Nephron (organoid): ENCODE measurements around the gene BATF3.

Experiments
- H3K27ac Mint-ChIP-seq, 3 experiments: 2 replicates each; pipeline ENCODE4 v1.8.0; 2020; ENCODE audit warnings: mixed read lengths in 3 of 3, mild to moderate bottlenecking in 2 of 3, moderate library complexity in 1 of 3
- H3K27me3 Mint-ChIP-seq: 2 replicates; pipeline ENCODE4 v1.8.0; 2021; ENCODE audit warnings: low read depth, mild to moderate bottlenecking, moderate library complexity, mixed read lengths
- H3K36me3 Mint-ChIP-seq: 2 replicates; pipeline ENCODE4 v1.8.0; 2020; ENCODE audit warnings: low read depth, mixed read lengths
- H3K4me1 Mint-ChIP-seq: 2 replicates; pipeline ENCODE4 v1.8.0; 2020; ENCODE audit warnings: mixed read lengths
- H3K4me3 Mint-ChIP-seq, 3 experiments: 2 replicates each; pipeline ENCODE4 v1.8.0; 2020; ENCODE audit warnings: mild to moderate bottlenecking in 3 of 3, mixed read lengths in 3 of 3, moderate library complexity in 2 of 3
- H3K9me3 Mint-ChIP-seq: 2 replicates; pipeline ENCODE4 v1.8.0; 2020; ENCODE audit warnings: mixed read lengths
- TF ChIP-seq, protein P1 (sequence below), 3 experiments: fragments of 200-600 bp; sonication (generic); IDR thresholded peaks; one replicate each; pipeline ENCODE4 v1.5.0; 2021; ENCODE audit warnings: antibody characterized with exemption in 3 of 3; ENCODE audit not compliant: unreplicated experiment in 3 of 3

BATF3 gene

DNA sequence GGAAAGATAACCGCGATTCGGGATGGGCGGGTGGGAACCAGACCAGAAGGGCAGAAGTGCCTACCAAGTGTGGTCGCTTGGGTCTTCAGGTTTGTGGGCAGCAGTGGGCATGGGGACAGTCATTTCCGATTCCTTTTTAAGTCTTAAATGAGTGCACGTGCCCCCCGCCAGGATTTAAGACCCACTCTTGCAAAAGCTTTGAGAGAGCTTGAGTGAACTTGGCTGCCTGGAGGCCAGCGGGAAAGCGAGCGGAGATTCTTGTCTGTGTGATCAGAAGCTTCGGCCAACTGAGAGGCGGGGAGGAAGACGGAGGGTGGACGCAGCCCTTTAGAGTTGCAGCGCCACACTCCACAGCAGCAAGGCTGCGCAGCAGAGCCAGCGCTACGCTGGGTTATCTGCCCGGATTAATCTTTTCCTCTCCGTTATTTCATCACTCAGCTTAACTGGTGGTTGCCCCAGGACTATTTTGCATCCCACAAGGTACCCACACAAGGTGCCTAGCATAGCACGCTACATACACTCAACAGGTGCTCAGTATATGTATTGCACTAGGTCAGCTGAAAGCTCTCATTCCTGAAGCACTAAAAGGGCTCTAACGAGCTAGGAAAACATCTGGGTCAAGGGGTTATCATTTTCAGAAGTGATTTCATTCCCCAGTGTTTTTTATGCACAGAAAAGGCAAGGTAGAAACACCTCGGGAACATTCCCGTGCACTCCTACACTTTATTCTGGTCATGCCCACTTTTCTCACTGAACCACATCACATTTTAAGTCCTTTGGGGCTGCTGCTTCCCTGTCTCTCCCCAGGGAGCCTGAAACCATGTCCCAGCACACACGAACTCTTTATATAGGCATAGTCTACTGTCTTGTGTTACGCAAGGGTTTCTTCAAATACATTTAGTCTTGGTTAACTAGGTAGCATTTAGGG is 1.5 kb upstream of the BATF3 start:
- Mint-ChIP-seq H3K4me1 (peaks cover 14% of the 10 kb centered on the region), H3K9me3 (no peaks in the 10 kb centered on the region), H3K27ac (no peak overlapping the region), H3K36me3 (no peaks in the 10 kb centered on the region), H3K4me3 (peak overlapping the region; percentile 76 to 83 (median 78)), H3K27me3 (peaks cover 71% of the 10 kb centered on the region)
- TF ChIP-seq, protein P1, sequence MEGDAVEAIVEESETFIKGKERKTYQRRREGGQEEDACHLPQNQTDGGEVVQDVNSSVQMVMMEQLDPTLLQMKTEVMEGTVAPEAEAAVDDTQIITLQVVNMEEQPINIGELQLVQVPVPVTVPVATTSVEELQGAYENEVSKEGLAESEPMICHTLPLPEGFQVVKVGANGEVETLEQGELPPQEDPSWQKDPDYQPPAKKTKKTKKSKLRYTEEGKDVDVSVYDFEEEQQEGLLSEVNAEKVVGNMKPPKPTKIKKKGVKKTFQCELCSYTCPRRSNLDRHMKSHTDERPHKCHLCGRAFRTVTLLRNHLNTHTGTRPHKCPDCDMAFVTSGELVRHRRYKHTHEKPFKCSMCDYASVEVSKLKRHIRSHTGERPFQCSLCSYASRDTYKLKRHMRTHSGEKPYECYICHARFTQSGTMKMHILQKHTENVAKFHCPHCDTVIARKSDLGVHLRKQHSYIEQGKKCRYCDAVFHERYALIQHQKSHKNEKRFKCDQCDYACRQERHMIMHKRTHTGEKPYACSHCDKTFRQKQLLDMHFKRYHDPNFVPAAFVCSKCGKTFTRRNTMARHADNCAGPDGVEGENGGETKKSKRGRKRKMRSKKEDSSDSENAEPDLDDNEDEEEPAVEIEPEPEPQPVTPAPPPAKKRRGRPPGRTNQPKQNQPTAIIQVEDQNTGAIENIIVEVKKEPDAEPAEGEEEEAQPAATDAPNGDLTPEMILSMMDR (IDR thresholded peaks at IDR 0.05; ENCODE audit: unreplicated experiment in 3 of 3), result no peak

DNA sequence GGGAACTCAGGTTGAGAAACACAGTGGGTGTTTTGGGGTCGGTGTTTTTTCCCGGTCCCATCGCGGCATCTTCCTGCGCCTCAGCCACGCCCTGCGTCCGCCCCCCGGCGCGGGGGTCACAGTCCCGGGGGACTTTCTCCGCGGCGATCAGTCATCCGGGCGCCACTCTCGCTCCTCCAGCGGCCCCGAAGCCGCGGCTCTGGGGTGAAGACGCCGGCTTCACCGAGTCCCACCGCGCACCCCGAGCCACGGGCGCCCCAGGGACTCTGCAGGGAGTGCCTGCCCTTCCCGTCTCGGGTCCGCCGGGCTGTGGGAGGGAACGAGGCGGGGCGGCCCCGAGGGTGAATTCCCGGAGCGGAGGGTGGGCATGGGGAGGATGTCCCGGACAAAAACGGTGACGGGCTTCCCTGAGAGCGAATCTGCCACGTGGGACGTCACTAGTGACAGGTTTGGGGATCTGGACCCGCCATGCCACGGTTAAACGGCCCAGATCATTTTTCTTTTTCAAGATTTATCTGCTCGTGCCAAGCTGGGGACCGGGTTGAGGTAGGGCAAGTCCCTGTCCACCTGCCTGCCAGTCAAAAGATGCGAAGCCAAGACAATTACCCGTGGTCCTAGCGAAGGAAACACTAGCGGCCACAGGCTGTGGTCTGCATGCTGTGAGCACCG is 717 bp upstream of the BATF3 start:
- peak overlapping the region; percentile 76 to 83 (median 78) for H3K4me3 Mint-ChIP-seq
- H3K9me3 Mint-ChIP-seq, result no peaks in the 10 kb centered on the region
- no peaks in the 10 kb centered on the region for H3K36me3 Mint-ChIP-seq
- TF ChIP-seq, protein P1 (IDR thresholded peaks at IDR 0.05; ENCODE audit: unreplicated experiment in 3 of 3), result no peak
- H3K27me3 Mint-ChIP-seq, result peaks cover 79% of the 10 kb centered on the region
- no peak overlapping the region for H3K27ac Mint-ChIP-seq
- peaks cover 14% of the 10 kb centered on the region for H3K4me1 Mint-ChIP-seq

DNA sequence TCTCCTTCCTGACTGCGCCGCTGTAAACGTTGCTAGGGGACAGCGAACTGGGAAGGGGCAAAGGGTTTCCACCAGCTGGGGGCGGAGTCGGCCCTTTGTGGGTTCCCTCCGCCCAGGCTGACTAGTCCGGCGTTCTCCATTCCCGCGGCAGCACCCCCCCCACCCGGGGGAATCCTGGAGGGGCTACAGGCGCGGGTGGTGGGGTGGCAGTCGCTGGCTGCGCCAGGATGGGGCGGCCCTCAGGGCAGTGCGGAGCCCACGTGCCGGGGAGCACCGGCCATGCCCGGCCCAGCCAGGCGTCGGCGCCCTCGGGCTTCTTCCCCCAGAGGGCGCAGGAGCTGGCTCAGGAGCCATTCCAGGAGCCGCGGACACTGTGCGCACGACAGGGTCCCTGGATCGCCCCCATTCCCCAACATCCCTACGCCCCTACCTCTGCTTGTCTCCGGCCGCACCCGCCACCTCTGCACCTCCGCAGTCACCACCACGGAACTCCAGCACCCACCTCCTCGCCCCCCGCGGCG is 476 bp downstream of the BATF3 start:
- H3K4me1 Mint-ChIP-seq, result peaks cover 14% of the 10 kb centered on the region
- peaks cover 87% of the 10 kb centered on the region for H3K27me3 Mint-ChIP-seq
- peak overlapping the region; percentile 60 to 83 (median 82) for H3K4me3 Mint-ChIP-seq
- TF ChIP-seq, protein P1 (IDR thresholded peaks at IDR 0.05; ENCODE audit: unreplicated experiment in 3 of 3), result peak; percentile 31 to 44 (median 37)
- H3K27ac Mint-ChIP-seq, result no peak overlapping the region
- no peaks in the 10 kb centered on the region for H3K36me3 Mint-ChIP-seq
- no peaks in the 10 kb centered on the region for H3K9me3 Mint-ChIP-seq

DNA sequence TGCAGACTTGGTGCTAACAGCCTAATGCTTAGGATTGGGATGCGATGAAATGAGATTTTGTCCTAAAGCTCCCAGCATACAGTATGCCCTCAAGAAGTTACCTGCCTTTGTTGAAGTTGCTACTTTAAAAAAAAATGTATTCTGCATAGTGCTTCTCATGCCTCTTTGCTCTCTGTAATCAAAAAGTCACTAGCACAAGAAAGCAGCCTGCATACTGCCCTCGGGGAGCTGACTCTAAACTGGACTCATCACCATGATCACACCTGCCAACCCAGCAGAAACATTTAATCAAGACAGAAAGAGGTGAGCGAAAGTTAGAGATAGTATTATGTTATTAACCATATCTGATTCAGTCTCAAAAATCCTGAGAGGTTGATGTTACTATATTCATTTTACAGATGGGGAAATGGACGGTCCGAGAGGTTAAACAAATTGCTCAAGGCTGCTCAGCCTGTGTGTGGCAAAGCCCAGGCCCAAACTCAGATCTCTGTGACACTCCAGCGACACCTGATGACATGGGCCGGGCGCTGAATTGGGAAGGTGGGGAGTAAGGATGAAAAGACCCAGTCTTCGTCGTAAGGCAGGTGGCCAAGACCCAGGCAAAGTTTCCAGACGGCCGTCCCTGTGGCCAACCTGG is 1.1 kb downstream of the BATF3 start:
- TF ChIP-seq, protein P1 (IDR thresholded peaks at IDR 0.05; ENCODE audit: unreplicated experiment in 3 of 3), result no peak
- Mint-ChIP-seq H3K27me3 (peaks cover 90% of the 10 kb centered on the region), H3K27ac (no peak overlapping the region), H3K4me3 (peak overlapping the region; percentile 60 to 83 (median 82)), H3K4me1 (peaks cover 14% of the 10 kb centered on the region), H3K9me3 (no peaks in the 10 kb centered on the region), H3K36me3 (no peaks in the 10 kb centered on the region)

DNA sequence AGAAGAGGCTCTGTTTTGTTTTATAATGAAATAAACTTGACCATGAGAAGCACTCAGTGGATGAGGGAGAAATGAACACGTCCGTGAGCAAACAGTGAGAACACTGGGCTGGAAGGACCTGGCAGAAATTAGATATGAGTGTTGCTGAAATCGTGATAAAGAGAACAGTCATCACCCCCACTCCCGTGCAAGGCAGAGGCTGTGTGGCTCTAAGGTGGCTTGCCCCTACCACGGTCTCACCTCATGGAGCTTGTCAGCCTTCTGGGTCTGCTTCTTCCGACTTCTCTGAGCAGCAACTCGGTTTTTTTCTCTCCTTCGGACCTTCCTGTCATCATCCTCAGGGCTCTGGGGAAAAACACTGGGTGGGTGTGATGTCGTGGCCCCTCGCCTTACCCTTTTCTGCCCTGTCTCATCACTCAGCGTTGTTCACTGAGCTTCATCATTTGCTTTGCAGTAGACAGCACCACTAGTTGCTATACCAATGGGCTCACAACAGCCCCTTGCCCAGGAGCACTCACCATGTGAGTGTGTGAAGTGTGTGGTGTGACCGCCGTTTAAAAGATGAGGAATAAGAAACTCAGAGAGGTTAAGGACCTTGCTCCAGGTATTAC is 2.8 kb downstream of the BATF3 start:
- H3K4me1 Mint-ChIP-seq, result peaks cover 14% of the 10 kb centered on the region
- no peaks in the 10 kb centered on the region for H3K9me3 Mint-ChIP-seq
- TF ChIP-seq, protein P1 (IDR thresholded peaks at IDR 0.05; ENCODE audit: unreplicated experiment in 3 of 3), result no peak
- H3K27ac Mint-ChIP-seq, result no peak overlapping the region
- H3K36me3 Mint-ChIP-seq, result no peaks in the 10 kb centered on the region
- H3K4me3 Mint-ChIP-seq, result peak overlapping the region in 2 of 3 experiments; percentile 35 to 46
- peaks cover 80% of the 10 kb centered on the region for H3K27me3 Mint-ChIP-seq
